GM06990 (cell line): ENCODE results near the gene PIH1D2.

Experiments
- DNase-seq: peaks from one replicate; pipeline ENCODE4 v3.0.0-alpha.2; 2011; ENCODE audit not compliant: insufficient read length; ENCODE audit errors: extremely low read depth
- H3K27me3 ChIP-seq: replicated peaks from 2 replicates; pipeline ENCODE4 v1.6.0; 2011; ENCODE audit warnings: low read length; ENCODE audit not compliant: control insufficient read depth, insufficient read depth
- H3K36me3 ChIP-seq: 2 replicates; pipeline ENCODE4 v1.5.1; 2011; ENCODE audit warnings: low read length; ENCODE audit not compliant: control insufficient read depth, insufficient read depth
- H3K4me3 ChIP-seq: replicated peaks from 2 replicates; pipeline ENCODE4 v1.5.1; 2011; ENCODE audit warnings: low read depth, mild to moderate bottlenecking, control low read depth, low read length
- TF ChIP-seq, protein P1 (sequence below): IDR thresholded peaks from 2 replicates; pipeline ENCODE4 v1.5.1; 2011; ENCODE audit warnings: low read length, control low read depth, mild to moderate bottlenecking, inconsistent platforms; ENCODE audit not compliant: insufficient read depth, poor library complexity, severe bottlenecking

The PIH1D2 gene

DNA sequence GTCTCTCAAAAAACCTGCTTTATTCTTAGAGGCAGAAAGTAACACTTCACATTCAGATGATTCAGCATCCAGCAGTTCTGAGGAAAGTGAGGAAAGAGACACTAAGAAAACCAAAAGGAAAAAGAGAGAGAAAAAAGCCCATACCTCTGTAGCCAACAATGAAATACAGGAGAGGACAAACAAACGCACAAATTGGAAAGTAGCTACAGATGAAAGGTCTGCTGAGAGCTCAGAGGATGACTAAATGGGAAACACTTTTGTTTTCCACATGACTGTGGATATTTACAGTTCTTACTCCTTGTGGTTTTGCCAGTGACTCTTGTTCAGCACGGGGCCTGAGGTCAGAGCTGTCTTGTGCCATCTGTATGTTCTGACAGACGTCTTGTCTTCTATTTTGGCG is 8.9 kb upstream of the PIH1D2 start:
- no peak for DNase-seq

DNA sequence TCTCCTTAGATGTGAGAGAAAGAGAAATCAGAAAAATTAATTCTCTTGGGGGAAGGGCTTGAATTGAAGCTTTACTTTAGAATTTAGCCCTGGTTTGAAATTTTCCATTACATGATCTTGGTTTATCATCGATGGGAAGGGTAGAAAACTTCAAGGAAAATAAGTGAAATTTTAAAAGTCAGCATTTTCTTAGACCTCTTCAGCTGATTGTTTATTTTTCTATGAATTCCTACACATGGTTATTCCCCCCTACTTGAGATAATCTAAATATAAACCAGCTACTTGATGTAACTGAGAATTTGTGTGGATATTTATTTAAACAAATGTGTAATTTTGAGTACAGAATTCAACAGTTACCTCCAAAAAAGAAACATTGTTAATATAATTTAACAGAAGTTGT is 10.9 kb downstream of the PIH1D2 start:
- no peak for DNase-seq
- TF ChIP-seq, protein P1, sequence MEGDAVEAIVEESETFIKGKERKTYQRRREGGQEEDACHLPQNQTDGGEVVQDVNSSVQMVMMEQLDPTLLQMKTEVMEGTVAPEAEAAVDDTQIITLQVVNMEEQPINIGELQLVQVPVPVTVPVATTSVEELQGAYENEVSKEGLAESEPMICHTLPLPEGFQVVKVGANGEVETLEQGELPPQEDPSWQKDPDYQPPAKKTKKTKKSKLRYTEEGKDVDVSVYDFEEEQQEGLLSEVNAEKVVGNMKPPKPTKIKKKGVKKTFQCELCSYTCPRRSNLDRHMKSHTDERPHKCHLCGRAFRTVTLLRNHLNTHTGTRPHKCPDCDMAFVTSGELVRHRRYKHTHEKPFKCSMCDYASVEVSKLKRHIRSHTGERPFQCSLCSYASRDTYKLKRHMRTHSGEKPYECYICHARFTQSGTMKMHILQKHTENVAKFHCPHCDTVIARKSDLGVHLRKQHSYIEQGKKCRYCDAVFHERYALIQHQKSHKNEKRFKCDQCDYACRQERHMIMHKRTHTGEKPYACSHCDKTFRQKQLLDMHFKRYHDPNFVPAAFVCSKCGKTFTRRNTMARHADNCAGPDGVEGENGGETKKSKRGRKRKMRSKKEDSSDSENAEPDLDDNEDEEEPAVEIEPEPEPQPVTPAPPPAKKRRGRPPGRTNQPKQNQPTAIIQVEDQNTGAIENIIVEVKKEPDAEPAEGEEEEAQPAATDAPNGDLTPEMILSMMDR = no peak
- Histone ChIP-seq H3K4me3 (no peak overlapping the region), H3K36me3 (peaks cover 2% of the 10 kb centered on the region), H3K27me3 (no peaks in the 10 kb centered on the region)

More for the DNA sequence above, 8.9 kb upstream of the PIH1D2 start:
- no peaks in the 10 kb centered on the region for H3K27me3 ChIP-seq
- TF ChIP-seq, protein P1 = no peak
- peaks cover 10% of the 10 kb centered on the region for H3K36me3 ChIP-seq
- H3K4me3 ChIP-seq = no peak overlapping the region

DNA sequence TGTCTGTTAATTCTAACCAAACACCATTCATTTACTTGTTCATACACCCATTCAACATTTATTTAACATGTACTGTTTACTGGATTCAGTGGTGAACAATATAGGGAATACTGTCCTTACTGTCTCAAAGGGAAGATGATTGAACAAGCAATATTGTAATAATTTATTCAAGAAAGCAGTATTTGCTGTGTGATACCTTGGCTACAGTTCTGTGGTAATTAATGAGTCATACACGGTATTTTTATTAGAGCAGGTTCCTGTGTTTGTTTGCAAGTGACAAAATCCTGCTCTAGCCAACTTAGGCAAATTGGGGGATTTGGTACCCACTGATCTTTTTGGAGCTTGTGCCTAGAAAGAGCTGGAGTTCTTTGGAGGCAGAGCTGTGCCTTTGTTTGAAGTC is 15.7 kb downstream of the PIH1D2 start:
- TF ChIP-seq, protein P1 = no peak
- DNase-seq = no peak
- peaks cover 4% of the 10 kb centered on the region for H3K36me3 ChIP-seq
- H3K27me3 ChIP-seq = no peaks in the 10 kb centered on the region
- no peak overlapping the region for H3K4me3 ChIP-seq

DNA sequence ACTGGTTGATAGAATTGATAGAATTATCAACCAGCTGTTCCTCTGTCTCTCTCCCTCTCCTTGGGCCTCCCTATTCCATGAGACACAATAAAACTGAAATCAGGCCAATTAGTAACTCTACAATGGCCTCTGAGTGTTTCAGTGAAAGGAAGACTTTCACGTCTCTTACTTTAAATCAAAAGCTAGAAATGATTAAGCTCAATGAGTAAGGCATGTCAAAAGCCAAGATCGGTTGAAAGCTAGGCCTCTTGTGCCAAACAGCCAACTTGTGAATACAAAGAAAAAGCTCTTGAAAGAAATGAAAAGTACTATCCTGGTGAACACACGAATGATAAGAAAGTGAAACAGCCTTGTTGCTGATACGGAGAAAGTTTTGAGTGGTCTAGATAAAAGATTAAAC is 16.6 kb downstream of the PIH1D2 start:
- Histone ChIP-seq H3K4me3 (no peak overlapping the region), H3K36me3 (peaks cover 5% of the 10 kb centered on the region), H3K27me3 (no peaks in the 10 kb centered on the region)
- no peak for DNase-seq
- TF ChIP-seq, protein P1 = no peak

DNA sequence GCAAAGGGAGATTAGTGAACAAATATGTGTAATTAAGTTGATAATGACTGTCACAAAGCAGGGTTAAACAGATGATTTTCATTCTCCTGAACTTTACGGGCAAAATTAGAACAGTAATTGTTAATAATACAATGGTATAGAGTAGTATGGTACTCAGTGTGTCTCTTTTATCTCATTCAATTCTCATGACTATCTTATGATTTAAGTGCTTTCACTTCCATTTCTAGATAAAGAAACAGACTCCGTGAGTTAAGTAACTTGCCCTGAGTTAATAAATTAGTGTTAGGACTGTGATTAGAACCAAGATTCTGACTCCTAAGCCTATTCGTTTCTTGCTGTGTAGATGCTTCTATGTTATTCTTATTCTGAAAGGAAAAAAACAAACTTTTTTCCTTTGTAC is 22.0 kb downstream of the PIH1D2 start:
- Histone ChIP-seq H3K4me3 (no peak overlapping the region), H3K36me3 (peaks cover 3% of the 10 kb centered on the region), H3K27me3 (no peaks in the 10 kb centered on the region)
- DNase-seq = no peak
- TF ChIP-seq, protein P1 = no peak

DNA sequence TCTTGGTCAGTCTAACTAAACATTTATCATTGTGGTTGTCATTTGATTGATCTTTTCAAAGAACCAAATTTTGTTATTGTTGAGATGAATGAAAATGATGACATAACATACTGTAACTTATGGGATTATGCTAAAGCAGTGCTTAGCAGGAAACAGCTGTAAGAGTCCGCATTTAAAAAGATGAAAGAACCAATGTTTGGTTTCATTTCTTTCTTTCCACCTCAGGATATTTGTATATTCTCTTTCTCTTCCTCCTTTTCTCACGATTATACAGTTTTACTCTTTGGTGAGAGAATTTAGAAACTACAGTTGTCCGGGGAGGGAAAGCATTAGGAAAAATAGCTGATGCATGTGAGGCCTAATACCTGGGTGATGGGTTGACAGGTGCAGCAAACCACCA is 23.1 kb downstream of the PIH1D2 start:
- DNase-seq = peak; percentile 44
- Histone ChIP-seq H3K36me3 (peaks cover 3% of the 10 kb centered on the region), H3K4me3 (no peak overlapping the region), H3K27me3 (no peaks in the 10 kb centered on the region)
- TF ChIP-seq, protein P1 = no peak
